Type B pancreatic cell (in vitro differentiated cells): Measurements from ENCODE around the gene SAT1. TPM values are rescaled to one million over a fixed set of nuclear protein-coding genes. Genes with fewer than 3 reads are reported as not detected.

Experiments used
- DNase-seq: peaks from one replicate; pipeline ENCODE4 v3.0.0; 2021; ENCODE audit warnings: mixed read lengths; ENCODE audit not compliant: unreplicated experiment; ENCODE audit errors: extremely low spot score
- H3K27ac Mint-ChIP-seq: 2 replicates; pipeline ENCODE4 v1.8.0; 2021; ENCODE audit warnings: mild to moderate bottlenecking, mixed read lengths
- H3K27me3 Mint-ChIP-seq: 2 replicates; pipeline ENCODE4 v1.8.0; 2021; ENCODE audit warnings: mixed read lengths
- H3K36me3 Mint-ChIP-seq: 2 replicates; pipeline ENCODE4 v1.8.0; 2021; ENCODE audit warnings: mixed read lengths
- H3K4me1 Mint-ChIP-seq: one replicate; pipeline ENCODE4 v1.8.0; 2021; ENCODE audit warnings: mixed read lengths; ENCODE audit not compliant: unreplicated experiment
- H3K4me3 Mint-ChIP-seq: 2 replicates; pipeline ENCODE4 v1.8.0; 2021; ENCODE audit warnings: mild to moderate bottlenecking, mixed read lengths
- H3K9me3 Mint-ChIP-seq: 2 replicates; pipeline ENCODE4 v1.8.0; 2021; ENCODE audit warnings: mixed read lengths
- CTCF ChIP-seq: fragments of 200-600 bp; sonication (generic); conservative IDR thresholded peaks from 2 replicates; pipeline ENCODE4 v1.5.0; 2021; ENCODE audit warnings: antibody characterized with exemption, mild to moderate bottlenecking
- total RNA-seq: library from RNA; stranded (reverse); gene quantifications from 2 replicates; pipeline ENCODE4 v1.2.1, GENCODE V29; 2021; ENCODE audit warnings: low replicate concordance

Gene SAT1
- total RNA-seq, 1 donor from 2014 or later = 440 TPM

- Mint-ChIP-seq H3K4me1 (peaks cover 36% of the 10 kb centered on the region), H3K9me3 (peaks cover 5% of the 10 kb centered on the region), H3K4me3 (no peak overlapping the region), H3K36me3 (no peaks in the 10 kb centered on the region), H3K27me3 (no peaks in the 10 kb centered on the region), H3K27ac (peak overlapping the region; percentile 77)
- no peak for DNase-seq
- TF ChIP-seq CTCF = no peak
Measured at GRCh38 chrX:23802431-23802830, 19.5 kb downstream of the SAT1 start.

GRCh38 chrX:23803931-23804381 lies 21.0 kb downstream of the SAT1 start:
- Mint-ChIP-seq H3K4me1 (peaks cover 32% of the 10 kb centered on the region), H3K27ac (peak overlapping the region; percentile 88), H3K4me3 (peak overlapping the region; percentile 10), H3K9me3 (peaks cover 7% of the 10 kb centered on the region), H3K36me3 (no peaks in the 10 kb centered on the region), H3K27me3 (no peaks in the 10 kb centered on the region)
- no peak for TF ChIP-seq CTCF
- no peak for DNase-seq

- H3K27ac Mint-ChIP-seq = peak overlapping the region; percentile 88
- no peaks in the 10 kb centered on the region for H3K27me3 Mint-ChIP-seq
- peaks cover 7% of the 10 kb centered on the region for H3K9me3 Mint-ChIP-seq
- no peaks in the 10 kb centered on the region for H3K36me3 Mint-ChIP-seq
- peak overlapping the region; percentile 10 for H3K4me3 Mint-ChIP-seq
- no peak for TF ChIP-seq CTCF
- H3K4me1 Mint-ChIP-seq = peaks cover 28% of the 10 kb centered on the region
- no peak for DNase-seq
Measured at GRCh38 chrX:23804578-23804977, 21.6 kb downstream of the SAT1 start.

- Mint-ChIP-seq H3K4me1 (peaks cover 27% of the 10 kb centered on the region), H3K36me3 (no peaks in the 10 kb centered on the region), H3K4me3 (no peak overlapping the region), H3K27me3 (no peaks in the 10 kb centered on the region), H3K9me3 (peaks cover 7% of the 10 kb centered on the region), H3K27ac (peak overlapping the region; percentile 82)
- no peak for TF ChIP-seq CTCF
- no peak for DNase-seq
Measured at GRCh38 chrX:23805389-23805788, 22.4 kb downstream of the SAT1 start.

GRCh38 chrX:23810279-23810678 lies 27.3 kb downstream of the SAT1 start:
- Mint-ChIP-seq H3K27me3 (no peaks in the 10 kb centered on the region), H3K9me3 (peaks cover 7% of the 10 kb centered on the region), H3K36me3 (no peaks in the 10 kb centered on the region), H3K4me1 (peaks cover 27% of the 10 kb centered on the region), H3K4me3 (no peak overlapping the region), H3K27ac (no peak overlapping the region)
- DNase-seq = no peak
- TF ChIP-seq CTCF = no peak

GRCh38 chrX:23811108-23811651 lies 28.2 kb downstream of the SAT1 start:
- TF ChIP-seq CTCF = no peak
- no peak overlapping the region for H3K4me3 Mint-ChIP-seq
- no peak overlapping the region for H3K27ac Mint-ChIP-seq
- H3K27me3 Mint-ChIP-seq = no peaks in the 10 kb centered on the region
- H3K36me3 Mint-ChIP-seq = no peaks in the 10 kb centered on the region
- H3K4me1 Mint-ChIP-seq = peaks cover 23% of the 10 kb centered on the region
- no peak for DNase-seq
- peaks cover 7% of the 10 kb centered on the region for H3K9me3 Mint-ChIP-seq
